Hypothalamus (tissue), 51 donors: Measurements from ENCODE around the gene SLC1A1.
"Not testable (repeated sequence)": the region's sequence is repeated elsewhere in the genome, so short reads cannot be mapped to it uniquely, and the experiment has no call there.

ENCODE experiments used
- DNase-seq, 51 donors: peaks; one replicate each; lab custom pipeline; 2025; lab: John Stamatoyannopoulos, UW

Gene SLC1A1

DNA sequence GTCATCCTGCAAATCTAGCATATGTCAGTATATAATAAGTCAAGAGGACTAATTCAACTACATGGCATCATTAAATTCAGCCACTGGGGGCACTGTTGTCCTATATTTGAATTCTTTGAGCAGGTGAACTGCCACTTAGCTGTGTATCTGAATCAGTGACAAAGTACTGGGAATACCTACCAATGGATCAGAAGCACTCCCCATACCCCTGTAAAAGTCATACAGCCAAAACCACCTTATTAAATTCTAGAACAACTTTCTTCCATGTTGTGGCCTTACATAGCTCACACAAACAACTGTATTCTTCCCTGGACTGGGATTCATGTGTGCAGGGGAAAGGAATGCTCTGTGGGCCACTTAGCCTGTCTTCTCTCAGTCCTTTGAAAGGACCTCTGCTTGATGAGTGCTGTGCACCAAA, 114.4 kb downstream of the SLC1A1 start:
- peak in 27 of 51 donors; percentile 0 to 67 (median 21) for DNase-seq

DNA sequence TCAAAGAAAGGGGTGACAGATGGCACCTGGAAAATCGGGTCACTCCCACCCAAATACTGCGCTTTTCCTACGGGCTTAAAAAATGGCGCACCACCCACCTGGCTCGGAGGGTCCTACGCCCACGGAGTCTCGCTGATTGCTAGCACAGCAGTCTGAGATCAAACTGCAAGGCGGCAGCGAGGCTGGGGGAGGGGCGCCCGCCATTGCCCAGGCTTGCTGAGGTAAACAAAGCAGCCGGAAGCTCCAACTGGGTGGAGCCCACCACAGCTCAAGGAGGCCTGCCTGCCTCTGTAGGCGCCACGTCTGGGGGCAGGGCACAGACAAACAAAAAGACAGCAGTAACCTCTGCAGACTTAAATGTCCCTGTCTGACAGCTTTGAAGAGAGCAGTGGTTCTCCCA, 115.8 kb downstream of the SLC1A1 start:
- not testable (repeated sequence) for DNase-seq

DNA sequence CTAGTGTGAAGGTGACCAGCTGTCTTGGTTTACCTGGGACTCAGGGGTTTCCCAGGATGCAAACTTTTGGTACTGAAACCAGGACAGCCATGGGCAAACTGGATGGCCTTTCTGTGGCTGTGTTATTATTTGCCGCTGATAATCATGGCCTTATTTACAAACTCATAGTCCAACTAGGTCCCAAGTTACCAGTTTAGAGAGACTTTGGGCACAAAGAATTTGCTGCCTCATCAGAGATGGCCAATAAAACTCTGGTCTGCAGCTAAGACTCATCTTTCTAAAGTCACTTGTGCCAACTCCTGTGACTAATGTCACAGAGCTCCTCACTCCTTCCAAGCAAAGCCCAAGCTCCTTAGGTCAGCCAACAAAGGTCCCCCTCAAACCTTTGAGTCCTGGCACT, 124.4 kb downstream of the SLC1A1 start:
- no peak for DNase-seq

DNA sequence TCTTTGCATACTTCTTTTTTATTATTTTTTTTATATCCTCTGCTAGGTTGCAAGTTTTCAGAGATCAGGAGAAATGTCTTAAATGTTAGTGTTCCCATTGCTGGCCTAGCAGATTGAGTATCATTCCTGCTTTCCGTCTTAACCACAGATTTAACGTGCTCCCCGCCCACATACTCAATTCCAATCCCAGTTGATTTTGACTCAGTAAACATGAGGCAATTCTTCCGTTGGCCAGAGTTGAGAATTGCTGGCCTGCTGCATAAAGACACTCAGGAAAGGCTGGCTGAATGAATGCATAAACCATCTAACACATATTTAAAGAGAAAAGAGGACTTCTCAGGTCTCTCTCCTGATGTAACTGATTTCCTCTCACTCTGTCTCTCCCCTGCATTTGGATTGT, 125.0 kb downstream of the SLC1A1 start:
- DNase-seq, result no peak

DNA sequence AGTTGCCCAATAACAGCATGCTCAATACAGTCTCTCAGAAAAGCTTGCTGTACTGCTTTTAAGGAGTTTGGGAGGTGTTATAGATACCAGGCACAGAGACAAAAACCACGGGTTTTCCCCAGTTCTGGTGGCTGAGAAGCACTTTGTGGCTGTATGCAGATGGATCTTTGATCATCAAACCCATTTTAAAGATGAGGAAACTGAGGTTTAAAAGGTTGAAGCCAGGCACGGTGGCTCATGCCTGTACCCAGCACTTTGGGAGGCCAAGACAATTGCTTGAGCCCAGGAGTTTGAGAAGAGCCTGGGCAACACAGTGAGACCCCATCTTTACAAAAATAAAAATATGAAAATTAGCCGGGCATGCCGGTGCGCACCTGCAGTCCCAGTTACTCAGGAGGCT, 125.5 kb downstream of the SLC1A1 start:
- no peak for DNase-seq

DNA sequence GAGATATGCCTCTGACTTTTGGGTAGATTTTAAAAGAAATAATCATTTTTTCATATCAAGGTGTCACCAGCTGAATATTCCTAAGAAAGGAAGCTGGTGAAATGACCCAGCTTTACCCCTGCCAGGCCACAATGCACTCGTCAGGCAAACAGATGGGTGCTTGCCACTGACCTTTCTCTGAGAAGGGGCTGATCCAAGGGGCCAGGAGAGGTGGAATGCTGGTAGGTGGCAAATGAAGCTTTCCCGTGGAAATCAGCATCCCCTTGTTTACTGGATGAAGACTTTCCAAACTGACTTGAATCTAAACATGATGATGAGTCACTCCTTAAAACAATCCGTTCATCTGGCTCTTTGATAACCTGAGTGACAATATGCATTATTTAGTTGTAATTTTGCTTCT, 127.5 kb downstream of the SLC1A1 start:
- no peak for DNase-seq

DNA sequence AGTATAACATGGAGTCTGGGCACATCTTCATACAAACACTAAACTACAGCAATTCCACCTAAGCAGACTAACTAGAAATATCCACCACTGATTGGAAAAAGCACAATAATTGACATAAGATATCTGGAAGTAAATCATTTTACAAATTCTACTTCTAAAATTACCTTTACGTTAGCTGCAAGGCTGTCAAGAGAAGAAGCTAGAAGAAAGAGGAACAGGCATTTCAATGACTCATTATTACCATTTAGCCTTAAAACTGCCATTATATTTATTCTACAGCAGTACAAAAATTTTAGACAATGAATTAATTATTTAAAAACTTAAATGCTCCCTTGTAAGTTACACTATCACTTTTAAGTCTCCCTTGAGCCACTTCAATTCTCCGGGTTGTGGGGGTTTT, 128.4 kb downstream of the SLC1A1 start:
- DNase-seq, result no peak

DNA sequence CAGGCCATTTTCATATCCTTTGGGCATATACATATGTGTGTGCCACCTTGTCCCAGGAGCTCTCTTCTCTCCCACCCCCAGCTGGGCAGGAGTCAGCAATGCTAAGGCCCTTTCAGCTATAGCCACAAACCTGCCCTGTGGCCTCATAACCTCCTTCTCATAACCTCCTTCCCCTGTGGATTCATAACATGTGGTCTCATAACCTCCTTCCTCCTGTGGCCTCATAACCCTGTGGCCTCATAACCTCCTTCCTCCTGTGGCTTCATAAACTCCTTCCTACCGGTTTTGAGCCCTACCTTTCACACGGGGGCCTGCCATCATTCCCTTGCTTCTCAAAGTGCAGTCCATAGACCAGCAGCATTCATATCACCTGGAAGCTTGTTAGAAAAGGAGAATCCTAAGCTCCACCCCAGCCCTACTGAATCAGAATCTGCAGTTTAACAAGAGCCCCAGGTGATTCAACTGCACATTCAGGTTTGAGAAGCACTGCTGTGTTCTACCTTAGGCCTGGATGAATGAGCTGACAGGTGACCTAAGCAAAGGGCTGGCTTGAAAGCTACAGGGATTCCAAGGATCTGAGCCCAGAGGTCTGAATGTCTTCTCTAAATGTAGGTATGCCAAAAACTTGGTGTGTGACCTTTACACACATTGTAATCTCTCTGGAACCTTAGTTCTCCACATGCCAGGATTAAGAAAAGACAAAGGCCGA, 129.9 kb downstream of the SLC1A1 start:
- DNase-seq, result no peak

DNA sequence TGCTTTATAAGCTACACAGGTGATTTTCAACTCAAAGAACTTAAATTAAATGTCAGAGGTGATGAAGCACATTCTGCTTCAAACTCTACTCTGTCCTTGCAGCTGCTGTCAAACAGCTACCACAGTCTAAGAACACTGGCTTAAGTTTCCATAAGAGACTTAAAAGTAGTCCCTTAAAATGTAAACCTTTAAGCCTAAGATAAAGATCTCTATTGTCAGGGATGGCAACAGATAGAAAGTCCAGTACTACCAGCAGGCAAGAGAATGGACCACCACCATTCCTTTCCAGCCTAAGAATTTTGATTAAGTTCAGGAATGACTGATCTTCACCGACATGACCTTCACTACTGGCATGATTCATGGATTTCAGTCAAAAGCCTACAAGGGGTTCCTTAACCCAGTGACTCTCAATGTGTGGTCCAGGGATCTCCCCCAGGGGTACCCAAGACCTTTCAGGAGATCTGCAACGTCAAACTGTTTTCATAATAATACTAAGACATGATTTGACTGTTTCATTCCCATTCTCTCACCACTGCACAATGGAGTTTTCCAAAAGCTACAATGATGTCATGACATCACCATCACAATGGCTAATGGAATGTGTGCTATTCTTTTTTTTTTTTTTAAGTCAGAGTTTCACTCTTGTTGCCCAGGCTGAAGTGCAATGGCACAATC, 130.8 kb downstream of the SLC1A1 start:
- no peak for DNase-seq

DNA sequence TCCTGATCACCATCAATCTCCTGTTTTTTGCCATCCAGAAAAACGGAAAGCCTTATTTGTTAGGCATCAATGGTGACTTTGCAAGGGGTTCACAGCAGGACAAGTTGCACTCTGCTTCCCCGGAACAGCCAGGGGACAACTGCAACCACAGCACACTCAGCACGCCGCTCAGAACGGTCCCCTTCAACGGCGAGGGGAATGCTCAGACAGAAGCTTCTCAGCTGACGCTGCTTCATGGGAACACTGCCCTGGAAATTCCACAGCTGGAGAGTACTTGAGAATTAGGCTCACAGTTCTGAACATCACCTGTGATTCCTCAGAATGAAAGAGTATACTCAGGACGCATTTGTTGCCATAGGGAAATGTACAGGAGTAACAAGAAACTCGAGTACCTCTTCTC, 131.7 kb downstream of the SLC1A1 start:
- DNase-seq, result peak in 1 of 51 donors; percentile 3

DNA sequence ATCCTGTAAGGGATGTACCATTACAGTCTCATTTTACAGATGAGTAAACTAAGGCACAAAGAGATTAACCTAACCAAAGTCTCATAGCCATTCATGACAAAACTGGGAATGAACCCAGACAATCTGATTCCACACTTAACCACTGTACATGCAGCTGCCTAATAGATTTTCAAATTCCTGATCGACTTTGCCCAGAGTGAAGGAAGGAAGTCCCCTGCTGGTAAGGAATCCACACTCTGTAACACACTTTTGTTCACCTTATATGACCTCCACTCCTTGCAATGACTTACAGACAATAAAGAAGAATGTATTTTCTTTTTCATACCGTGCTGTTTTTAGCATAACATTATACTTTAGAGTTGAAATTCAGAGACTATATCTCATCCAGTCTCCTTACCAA, 140.6 kb downstream of the SLC1A1 start:
- no peak for DNase-seq
